Stimulated activated CD4-positive, alpha-beta T cell treated with anti-CD3 and anti-CD28 coated beads, Interleukin-12 subunit alpha, Interleukin-12 subunit beta, amount 100 ng/mL, for 4 hours (primary cell): ENCODE data around the gene RGS9.
A peak's percentile ranks its signal among the peaks of the same experiment; 100 is the strongest.
"Not testable (repeated sequence)": the region's sequence is repeated elsewhere in the genome, so short reads cannot be mapped to it uniquely, and the experiment has no call there.

ENCODE experiments used
- DNase-seq: peaks from one replicate; pipeline ENCODE4 v3.0.0-alpha.2; 2020

Gene RGS9

GRCh38 chr17:65137021-65137939 is at the start of gene RGS9:
Gene RGS9 (plus strand): TSS chr17:65137370. CDS start chr17:65137541, 171 bp downstream.
- DNase-seq: peak; percentile 76

- no peak for DNase-seq
These were observed 48.4 kb upstream of the RGS9 start for GRCh38 chr17:65088621-65089360.

DNA sequence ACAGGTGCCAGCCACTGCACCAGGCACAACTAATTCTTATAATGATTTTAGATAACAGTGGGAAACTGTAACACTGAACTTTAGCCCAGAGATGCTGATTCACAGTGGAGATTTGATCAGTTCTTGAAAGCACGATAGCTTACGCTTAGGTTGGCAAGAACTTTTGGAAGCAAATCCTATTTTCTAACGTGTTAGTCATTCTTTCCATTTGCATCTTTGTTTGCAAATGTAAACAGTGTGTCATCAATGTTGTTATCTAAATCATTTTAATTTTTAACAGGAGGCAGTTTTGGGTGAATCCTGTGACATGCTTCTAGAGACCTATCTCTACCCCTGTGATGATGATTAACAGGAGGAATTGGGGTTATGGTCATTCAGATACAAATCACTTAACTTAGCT is 44.9 kb upstream of the RGS9 start:
- DNase-seq: no peak

- DNase-seq: not testable (repeated sequence)
These were observed 44.3 kb upstream of the RGS9 start for GRCh38 chr17:65092721-65093356.

GRCh38 chr17:65093930-65094329 is 43.2 kb upstream of the RGS9 start:
- DNase-seq: no peak

DNA sequence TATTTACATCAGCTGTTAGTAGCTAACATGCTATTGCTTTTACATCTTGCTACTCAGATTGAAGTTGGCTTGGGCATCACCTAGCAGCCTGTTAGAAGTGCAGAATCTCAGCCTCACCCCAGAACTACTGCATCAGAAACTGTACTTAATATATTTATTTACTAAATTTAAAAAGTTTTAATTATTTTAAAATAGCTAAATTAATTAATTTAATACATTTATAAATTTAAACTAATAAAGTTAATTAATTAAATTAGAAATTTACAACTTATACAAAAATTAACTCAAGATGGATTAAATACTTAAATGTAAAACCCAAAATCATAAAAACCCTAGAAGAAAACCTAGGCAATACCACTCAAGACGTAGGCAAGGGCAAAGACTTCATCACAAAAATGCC is 41.7 kb upstream of the RGS9 start:
- DNase-seq: no peak

- not testable (repeated sequence) for DNase-seq
These were observed 40.8 kb upstream of the RGS9 start for GRCh38 chr17:65096382-65096781.

- no peak for DNase-seq
These were observed 40.1 kb upstream of the RGS9 start for GRCh38 chr17:65097110-65097509.

GRCh38 chr17:65099475-65099874 is 37.7 kb upstream of the RGS9 start:
- DNase-seq: no peak

- DNase-seq: peak; percentile 67
These were observed 37.2 kb upstream of the RGS9 start for GRCh38 chr17:65099941-65100315.

DNA sequence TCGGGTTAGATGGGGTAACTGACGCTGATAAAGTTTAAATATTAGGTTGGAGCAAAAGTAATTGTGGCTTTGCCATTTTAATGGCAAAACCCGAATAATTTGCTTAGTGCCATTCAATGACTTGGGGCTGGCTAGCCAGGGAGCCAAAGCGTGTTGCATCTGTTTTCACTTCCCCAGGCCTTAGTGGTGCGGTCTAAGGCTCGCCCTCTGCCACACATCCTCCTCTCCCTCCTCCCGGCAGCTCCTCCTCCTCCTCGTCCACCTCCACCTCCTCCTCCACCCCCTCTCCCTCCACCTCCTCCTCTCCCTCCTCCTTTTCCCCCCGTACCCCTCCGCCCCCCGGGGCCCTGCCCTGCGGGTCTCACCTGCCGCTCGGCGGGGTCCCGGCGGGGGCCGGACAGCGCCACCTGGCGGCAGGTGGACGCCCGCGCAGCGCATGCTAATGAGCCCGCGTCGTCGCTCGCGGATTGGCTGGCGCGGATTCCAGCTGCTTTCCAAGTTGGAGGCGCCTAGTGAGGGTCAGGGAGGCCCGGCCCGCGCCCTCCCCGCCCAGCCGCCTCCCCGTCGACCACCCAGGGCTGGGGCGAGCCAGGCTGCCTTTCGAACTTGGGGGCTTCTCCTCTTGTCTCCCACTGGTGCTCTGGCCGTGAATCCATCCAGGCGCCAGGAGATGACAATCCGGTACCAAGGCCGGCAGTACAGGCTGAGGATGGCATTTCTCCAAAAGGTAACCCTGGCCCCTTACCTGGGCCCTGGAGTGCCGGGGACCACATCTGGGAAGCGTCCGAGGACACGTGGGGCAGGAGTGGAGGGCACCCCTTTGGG is 36.6 kb upstream of the RGS9 start:
- peak; percentile 75 for DNase-seq

GRCh38 chr17:65101371-65101770 is 35.8 kb upstream of the RGS9 start:
- no peak for DNase-seq

DNA sequence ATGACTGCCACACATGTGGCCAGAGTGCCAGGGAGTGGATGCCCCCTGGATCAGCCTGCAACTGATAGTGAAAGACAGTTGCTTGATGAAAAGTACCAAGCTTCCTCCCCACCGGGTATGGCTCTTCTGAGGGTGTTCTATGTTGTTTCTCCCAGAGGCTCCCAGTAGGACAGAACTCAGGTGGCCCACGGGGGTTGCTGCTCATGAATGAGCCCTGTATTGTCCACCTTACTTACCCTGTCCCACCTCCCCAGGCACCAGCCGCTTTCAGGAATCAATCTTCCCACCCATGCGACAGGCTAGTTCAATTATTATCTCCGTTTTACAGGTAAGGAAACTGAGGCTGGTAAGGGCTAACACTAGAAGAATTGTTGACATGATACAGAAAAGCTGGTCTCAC is 34.9 kb upstream of the RGS9 start:
- DNase-seq: no peak

GRCh38 chr17:65102788-65103187 is 34.4 kb upstream of the RGS9 start:
- no peak for DNase-seq

DNA sequence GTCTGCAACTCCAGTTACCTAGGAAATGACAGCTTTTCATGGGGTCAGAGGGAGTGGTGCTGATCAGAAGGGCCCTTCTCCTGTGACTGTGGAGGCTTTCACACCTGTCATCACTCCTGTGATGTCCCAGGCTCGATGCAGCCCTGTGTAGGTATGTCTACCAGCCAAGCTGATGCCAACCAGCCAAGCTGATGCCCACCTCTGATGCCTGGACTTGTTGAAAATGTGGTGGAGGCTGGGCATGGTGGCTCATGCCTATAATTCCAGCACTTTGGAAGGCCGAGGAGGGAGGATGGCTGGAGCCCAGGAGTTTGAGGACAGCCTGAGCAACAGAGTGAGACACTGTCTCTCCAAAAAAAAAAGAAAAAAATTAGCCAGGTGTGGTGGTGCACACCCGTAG is 33.7 kb upstream of the RGS9 start:
- DNase-seq: no peak

DNA sequence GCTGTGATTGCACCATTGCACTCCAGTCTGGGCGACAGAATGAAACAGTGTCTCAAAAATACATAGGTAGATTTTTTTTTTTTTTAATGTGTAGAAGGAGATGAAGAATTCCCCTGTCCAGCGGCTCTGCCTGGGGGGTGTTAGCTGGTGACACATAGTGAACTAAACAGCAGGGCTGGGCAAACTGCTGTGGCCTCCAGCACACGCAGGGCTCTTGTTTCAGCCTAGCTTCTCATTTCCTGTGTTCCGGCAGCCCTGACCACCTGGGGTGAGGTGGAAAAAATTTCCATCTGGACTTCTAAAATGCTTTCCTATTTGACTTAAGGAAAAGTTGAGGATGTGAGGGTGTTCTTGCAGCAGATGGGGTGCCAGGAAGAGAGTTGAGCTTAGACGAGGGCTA is 33.3 kb upstream of the RGS9 start:
- no peak for DNase-seq

GRCh38 chr17:65104541-65104940 is 32.6 kb upstream of the RGS9 start:
- no peak for DNase-seq

- no peak for DNase-seq
These were observed 32.2 kb upstream of the RGS9 start for GRCh38 chr17:65104973-65105372.

DNA sequence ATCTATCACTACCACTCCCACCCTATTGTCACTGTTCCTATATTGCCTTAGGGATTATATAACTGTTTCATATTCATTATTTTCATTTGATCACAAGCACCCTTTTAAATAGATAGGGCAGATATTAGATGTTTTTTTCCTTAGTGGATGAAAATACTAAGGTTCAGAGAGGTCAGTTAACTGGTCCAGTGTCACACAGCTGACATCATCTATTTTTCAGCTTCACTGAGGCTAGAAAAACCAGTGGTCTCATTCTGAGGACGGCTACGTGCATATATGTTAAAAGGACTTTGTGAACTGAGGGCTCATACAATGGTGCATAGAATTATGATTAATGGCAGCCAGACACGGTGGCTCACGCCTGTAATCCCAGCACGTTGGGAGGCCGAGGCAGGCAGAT is 29.0 kb upstream of the RGS9 start:
- DNase-seq: no peak

- DNase-seq: no peak
These were observed 27.6 kb upstream of the RGS9 start for GRCh38 chr17:65109543-65109942.

GRCh38 chr17:65109990-65110680 is 27.0 kb upstream of the RGS9 start:
- no peak for DNase-seq

DNA sequence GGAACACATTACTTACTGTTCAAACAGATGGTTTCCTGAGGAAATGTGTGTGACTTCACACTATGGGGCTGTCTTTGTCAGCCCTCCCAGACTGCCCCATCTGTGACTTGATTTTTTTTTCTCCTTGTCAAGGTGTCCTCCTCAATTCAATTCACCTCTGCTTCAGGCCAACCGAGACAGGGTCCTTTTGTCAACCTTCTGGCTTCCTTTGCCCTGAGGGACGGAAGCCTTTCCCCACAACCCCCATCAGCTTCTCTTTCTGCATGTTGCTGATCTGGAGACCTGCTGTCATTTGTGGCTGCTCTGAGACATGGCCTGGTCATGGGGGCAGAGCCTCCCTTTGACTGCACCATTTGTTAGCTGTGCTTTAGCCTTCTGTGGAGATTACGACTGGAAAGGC is 21.3 kb upstream of the RGS9 start:
- DNase-seq: no peak
